Left hindlimb (tissue), 1 donor: ENCODE results near the gene SET.
"Not testable (repeated sequence)": the region's sequence is repeated elsewhere in the genome, so short reads cannot be mapped to it uniquely, and the experiment has no call there.

Experiments used
- DNase-seq: peaks from one replicate; pipeline ENCODE4 v3.0.0-alpha.2; 2018

SET gene

GRCh38 chr9:128689293-128689774, 312 bp downstream of the SET start:
- peak; percentile 82 for DNase-seq

- DNase-seq: peak; percentile 71
These were observed 1.0 kb downstream of the SET start for GRCh38 chr9:128689820-128690683.

DNA sequence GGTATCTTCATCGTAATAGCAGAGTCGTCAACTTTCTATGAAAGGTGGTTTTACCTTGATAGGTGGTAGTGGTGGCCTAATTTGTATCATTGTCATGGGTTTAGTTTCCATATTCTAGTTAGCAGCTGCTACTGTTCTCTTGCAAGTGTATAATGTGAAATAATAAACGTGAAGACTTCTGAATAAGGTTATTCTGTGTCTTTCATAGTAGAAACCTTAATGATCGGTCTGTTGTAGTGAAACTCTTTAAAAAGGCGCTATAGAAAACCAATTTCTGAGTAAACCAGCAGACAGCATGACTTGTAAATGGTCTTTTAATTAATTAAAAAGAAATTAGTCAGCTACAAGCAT, 1.6 kb downstream of the SET start:
- DNase-seq: no peak

DNA sequence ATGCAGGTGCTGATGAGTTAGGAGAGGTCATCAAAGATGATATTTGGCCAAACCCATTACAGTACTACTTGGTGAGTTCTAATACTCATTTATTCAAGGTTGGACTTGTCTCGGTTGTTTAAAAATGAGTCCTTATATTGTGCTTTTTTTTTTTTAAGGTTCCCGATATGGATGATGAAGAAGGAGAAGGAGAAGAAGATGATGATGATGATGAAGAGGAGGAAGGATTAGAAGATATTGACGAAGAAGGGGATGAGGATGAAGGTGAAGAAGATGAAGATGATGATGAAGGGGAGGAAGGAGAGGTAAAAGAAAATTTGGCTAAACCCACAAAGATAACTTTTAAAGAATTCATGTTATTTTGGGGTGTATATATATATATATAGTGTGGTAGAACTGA, 4.7 kb downstream of the SET start:
- not testable (repeated sequence) for DNase-seq

DNA sequence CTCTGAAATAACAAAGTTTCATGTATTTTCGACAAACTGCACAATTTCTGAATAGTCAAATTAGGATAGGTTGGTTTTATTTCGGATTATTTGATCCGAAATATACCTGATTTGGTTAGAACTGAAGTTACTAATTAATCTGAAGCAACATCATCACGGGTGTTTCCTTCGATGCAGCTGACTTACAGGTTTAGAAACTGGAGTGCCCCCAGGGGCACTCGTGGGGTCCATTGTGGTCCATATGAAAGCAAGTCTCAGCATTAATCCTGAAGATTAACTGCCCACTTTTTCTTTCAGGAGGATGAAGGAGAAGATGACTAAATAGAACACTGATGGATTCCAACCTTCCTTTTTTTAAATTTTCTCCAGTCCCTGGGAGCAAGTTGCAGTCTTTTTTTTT, 5.3 kb downstream of the SET start:
- no peak for DNase-seq

GRCh38 chr9:128696923-128697707, 8.1 kb downstream of the SET start:
- no peak for DNase-seq

DNA sequence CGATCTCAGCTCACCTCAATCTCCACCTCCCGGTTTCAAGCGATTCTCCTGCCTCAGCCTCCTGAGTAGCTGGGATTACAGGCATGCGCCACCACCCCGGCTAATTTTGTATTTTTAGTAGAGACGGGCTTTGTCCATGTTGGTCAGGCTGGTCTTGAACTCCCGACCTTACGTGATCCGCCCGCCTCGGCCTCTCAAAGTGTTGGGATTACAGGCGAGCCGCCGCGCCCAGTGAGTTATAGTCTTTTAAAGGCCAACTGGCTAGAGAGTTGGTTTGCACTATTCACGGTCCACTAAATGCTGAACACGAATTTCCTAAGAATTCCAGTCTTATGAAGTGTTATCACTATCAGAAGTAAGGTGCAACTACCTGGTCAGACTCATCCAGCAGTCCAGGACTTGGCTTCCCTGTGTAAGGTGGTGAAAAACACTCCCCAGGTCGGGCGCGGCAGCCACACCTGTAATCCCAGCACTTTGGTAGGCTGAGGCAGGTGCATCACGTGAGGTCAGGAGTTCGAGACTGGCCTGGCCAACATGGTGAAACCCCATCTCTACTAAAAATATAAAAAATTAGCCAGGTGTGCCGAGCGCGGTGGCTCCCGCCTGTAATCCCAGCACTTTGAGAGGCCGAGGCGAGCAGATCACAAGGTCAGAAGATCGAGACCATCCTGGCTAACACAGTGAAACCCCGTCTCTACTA, 10.2 kb downstream of the SET start:
- DNase-seq: not testable (repeated sequence)

GRCh38 chr9:128701227-128701854, 12.3 kb downstream of the SET start:
- DNase-seq: no peak

- DNase-seq: peak; percentile 90
These were observed 13.5 kb downstream of the SET start, which contains the start of gene PKN3 for GRCh38 chr9:128702445-128702948. Gene PKN3, plus strand, starts transcription at chr9:128702503. Its CDS starts 413 bp downstream, at chr9:128702916.

GRCh38 chr9:128702949-128703615, 14.1 kb downstream of the SET start:
- peak; percentile 60 for DNase-seq

DNA sequence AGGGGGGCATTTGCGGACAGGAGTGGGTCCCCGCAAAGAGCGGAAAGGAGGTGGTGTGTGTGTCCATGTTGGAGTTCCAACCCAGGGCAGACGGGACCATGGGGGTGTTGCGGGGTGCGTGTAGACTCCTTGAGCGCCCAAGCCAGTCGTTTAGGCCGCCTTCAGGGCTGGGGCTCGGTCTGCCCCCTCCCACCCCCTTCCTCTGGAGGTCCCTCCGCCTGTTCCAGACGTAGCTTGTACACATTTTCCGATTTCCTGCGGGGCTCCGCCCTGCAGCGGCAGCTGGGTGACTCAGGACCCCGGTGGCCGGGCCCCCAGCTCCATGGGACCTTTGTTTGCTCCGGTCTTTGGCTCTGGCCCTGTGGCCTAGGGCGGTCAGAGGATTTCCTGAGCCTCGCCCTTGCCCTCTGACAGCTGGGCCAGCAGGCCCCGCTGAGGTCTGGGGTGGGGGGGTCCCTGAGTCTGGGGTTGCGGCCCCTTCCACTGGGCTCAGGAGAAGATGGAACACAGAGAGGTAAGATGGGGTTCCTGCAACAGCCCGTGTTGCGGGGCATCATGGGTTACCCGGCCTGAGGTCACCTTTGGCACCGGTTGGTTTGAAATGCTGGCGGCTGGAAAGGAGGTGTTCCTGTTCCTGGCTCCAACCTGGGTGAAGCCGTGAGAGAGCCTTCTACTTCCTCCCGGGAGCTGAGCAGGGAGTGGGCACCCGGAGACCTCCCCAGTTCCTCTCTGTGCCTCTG, 14.8 kb downstream of the SET start:
- no peak for DNase-seq

DNA sequence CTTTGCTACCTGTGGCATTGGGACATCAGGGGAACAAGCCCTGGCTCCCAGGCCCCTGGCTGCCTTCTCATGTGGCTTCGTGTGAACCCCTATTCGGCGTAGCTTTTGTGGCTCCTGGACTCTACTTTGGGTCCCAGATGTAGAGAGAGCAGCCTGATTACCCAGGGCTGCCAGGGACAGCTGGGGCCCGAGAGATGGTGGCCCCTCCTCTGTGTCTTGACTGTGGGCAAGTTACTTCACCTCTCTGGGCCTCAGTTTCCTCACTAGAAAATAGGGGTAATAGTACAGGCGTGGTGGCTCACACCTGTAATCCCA, 15.3 kb downstream of the SET start:
- DNase-seq: no peak

- peak; percentile 25 for DNase-seq
These were observed 16.3 kb downstream of the SET start for GRCh38 chr9:128705051-128705965.

- DNase-seq: peak; percentile 17
These were observed 17.0 kb downstream of the SET start for GRCh38 chr9:128706045-128706444.

GRCh38 chr9:128706671-128707381, 17.8 kb downstream of the SET start:
- DNase-seq: peak; percentile 24

GRCh38 chr9:128707446-128707845, 18.4 kb downstream of the SET start:
- no peak for DNase-seq

- peak; percentile 20 for DNase-seq
These were observed 23.7 kb downstream of the SET start for GRCh38 chr9:128712451-128713410.

DNA sequence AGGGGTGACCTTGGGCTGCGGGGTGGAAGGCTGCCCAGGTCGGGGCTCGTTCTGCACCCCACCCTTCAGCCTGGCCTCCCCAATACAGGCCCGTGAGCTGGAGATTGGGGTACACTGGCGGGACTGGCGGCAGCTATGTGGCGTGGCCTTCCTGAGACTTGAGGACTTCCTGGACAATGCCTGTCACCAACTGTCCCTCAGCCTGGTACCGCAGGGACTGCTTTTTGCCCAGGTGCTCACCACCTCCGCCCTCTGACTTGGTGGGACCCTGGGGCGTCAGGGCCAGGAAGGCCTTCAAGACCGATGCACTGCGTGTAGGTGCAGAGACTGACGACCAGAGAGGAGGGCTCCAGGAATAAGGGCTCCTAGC, 24.4 kb downstream of the SET start:
- DNase-seq: peak; percentile 27
